COLO829 (cell line): ENCODE results near the gene PKHD1.
"Not testable (repeated sequence)": the region's sequence is repeated elsewhere in the genome, so short reads cannot be mapped to it uniquely, and the experiment has no call there.

Source experiments
- DNase-seq: peaks from one replicate; pipeline ENCODE4 v3.0.0; 2012; ENCODE audit warnings: low spot score

PKHD1 gene

DNA sequence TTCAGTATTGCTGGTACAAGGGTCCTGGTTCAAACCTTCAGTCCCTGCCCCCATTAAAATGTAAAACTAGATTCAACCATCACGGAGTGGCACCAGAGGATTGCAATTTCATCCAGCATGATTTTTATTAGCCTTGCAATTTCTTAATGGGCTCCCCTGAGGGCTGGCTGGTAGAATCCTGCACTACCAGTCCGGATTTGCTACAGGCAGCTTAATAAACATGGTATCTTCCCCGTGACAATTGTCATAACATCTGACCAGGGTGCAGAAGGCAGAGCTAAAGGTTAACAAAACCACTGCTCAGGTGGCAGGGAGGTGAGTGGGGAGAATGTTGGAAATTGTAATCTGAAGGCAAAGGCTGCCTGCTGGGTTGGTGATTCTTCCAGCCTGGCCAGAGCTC is 94.5 kb downstream of the PKHD1 start:
- DNase-seq = no peak

DNA sequence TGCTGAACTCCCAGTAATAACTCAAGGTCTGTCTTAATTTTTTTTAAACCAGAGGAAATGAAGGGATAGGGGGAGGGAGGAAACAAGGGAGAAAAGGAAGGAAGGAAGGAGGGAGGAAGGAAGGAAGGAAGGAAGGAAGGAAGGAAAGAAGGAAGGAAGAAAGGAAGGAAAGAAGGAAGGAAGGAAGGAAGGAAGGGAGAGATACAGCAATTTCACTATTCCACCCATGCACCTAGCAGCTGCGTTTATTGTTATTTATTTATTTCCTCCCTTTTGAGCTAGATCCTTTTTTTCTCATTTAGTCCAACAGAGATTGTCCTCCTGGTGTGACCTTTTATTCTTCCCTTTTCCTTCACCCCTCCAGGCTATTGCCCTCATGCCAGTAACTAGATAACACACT is 97.6 kb downstream of the PKHD1 start:
- DNase-seq = no peak

DNA sequence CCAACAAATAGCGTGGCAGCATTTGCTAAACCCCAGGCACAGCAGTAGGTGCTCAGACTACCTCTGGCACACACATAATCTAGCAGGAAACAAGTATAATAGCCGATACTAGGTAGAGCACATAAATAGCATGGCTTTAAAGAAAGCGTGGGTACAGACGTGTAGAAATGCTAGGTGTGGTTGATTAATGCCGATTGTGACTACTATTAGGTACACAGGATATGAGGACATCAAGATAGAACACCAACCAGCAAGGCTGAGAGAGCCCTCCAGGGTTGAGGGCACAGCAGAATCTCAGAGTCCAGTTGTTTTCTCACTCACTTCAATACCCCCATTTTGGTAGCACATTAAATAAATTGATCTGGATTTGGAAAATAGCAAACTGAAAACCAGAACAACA is 100.5 kb downstream of the PKHD1 start:
- DNase-seq = no peak

DNA sequence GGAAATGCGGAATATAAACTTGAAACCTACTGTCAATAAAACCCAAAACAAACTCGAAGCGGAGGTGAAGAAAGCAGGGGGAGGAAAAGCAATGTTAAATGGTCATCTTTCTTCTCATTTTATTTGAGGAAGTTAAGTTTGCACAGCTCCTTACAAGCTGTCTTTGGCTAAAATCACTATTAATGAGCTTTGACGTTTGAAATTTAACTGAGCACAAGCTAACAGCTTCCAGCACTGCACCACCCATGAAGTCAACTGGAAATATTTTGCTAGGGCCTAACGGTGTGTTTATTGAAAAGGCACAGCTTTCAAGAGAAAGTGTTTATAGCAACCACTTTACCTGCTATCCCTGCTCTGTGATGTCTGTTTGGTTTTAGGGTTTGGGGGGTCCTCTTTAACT is 103.8 kb downstream of the PKHD1 start:
- DNase-seq = no peak

DNA sequence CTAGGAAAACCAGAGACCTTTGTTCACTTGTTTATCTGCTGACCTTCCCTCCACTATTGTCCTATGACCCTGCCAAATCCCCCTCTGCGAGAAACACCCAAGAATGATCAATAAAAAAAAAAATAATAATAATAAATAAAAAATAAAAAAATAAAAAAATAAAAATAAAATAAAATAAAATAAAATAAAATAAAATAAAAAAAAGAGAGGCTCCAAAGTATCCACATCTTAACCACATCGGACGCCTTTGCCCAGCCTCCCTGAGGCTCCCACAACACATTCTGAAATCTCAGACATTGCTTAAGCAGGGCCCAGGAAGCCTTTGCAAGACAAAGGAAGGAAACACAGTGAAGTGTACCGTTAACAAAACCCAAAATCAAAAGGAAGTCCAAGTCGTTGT is 104.7 kb downstream of the PKHD1 start:
- DNase-seq = not testable (repeated sequence)

DNA sequence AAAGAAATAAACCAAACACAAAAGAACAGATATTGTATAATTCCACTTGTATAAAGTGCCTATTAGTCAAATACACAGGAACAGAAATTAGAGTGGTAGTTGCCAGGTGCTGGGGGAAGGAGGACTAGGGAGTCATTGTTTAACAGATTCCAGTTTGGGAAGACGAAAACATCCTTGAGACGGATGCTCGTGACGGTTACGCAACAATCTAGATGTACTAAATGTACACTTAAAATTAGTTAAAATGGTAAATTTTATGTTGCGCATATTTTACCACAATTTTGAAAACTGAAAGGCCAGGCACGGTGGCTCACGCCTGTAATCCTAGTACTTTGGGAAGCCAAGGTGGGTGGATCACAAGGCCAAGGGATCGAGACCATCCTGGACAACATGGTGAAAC is 111.0 kb downstream of the PKHD1 start:
- DNase-seq = no peak

DNA sequence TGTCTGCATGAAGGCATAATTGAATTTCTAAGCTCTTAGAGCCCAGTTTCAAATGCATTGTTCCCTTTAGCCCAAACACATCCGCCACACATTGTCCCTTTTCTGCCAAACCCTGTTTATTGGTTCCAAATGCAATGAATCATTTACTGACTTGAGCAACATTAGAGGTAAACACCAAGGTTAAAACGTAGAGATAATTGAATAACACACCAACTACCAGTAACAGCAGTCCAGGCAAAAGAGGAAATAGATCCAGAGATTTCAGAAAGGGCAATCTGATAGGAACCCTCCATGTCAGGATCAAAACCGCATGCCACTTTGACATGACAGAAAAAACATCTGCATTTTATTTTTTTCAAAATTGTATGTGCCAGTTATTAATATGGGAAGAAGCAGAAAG is 114.8 kb downstream of the PKHD1 start:
- DNase-seq = no peak

DNA sequence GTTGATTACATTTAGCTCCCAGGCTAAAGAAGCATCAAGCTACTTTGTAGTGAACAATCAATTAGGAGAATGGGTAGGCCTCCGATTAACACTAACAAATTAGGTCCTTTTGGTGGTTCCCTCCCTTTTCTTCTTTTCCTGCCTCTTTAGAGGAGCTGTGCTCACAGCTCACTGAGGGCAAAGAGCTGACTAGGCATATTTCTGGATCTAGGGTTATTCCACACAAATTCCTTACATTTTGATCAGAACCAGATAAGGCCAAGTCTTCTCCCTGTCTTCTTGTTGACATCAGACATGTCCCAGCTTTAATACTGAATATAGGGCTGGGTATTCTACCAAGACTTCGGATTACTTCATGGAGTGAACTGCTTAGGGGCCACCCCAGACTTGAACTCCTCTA is 119.1 kb downstream of the PKHD1 start:
- DNase-seq = no peak

DNA sequence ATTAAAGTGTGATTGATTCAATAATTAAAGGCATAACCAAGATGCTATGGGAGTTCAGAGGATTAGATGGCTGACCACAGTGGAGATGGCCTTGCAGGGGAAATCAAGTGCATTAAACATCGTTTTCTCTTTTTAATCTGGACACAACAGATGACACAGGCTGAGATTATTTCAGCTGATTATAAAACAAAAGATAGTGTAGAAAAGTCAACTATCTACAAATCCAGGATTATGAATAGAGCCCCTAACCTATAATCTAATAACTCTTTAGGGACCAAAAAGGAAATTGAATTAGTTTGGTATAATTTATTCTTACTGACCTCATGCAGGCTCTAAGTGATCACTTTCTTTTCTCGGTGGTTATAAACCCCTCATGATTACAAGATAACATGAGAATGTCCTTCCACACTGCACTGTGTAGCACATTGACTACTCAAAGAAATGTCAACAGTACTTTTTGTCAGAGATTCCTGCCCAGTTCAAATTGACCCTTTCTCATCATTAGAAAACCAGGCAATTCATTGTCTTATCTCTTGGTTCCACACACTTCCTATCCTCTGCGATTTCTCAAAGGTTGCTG is 122.1 kb downstream of the PKHD1 start:
- no peak for DNase-seq

DNA sequence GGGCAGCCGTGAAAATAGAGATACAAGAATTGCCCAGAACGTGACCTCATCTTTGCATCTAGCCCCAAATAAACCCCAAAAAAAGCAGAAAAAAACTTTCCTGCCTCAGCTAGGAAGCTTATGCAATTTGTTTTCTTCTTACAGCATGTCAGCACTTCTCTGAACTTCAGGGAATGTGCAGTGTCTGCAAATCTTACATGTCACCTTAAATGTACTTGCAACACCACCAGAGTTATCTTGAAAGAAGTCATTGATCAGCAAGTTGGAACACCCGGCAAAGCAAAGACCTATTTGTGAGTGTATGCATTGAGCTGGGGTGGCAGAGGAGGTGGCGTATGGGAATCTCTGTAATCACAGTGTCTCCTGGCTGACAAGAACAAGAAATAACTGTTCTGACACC is 123.4 kb downstream of the PKHD1 start:
- DNase-seq = no peak

DNA sequence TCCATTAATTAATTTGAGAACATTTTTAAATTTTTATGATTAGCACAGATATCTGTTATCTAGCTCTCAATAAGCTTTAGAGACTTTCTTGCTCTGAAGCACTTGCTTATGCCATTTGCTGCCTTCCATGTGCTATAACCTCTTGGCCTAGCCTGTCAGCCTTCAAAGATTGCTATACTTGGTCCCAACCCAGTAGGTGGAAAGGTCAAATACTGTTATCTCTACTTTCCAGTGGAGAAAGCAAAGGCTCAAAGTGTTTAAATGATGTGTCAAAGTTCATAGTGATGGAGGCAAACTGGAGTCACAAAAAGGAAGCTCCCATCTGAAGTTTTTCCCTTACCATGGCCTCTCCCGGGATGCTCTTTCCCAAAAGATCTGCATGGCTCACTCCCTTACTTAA is 125.1 kb downstream of the PKHD1 start:
- no peak for DNase-seq

DNA sequence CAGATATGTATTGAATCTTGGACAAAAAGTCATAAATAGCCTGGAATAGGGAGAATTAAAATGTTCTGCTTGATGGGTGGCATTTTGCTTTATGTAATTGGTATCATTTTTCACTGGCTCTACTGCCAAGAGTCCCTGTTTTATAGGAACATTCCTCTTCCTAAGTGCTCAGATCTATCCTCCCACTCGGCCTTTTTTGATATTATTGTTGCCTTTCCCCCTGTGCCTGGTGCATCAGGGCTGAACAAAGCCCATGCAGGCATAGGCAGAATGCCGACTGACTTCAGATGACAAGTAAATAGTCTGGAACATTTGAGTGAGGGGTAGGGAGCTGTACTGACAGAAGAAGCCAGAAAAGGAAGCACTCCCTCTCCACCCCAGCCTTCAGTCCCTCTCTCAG is 127.0 kb downstream of the PKHD1 start:
- DNase-seq = no peak

DNA sequence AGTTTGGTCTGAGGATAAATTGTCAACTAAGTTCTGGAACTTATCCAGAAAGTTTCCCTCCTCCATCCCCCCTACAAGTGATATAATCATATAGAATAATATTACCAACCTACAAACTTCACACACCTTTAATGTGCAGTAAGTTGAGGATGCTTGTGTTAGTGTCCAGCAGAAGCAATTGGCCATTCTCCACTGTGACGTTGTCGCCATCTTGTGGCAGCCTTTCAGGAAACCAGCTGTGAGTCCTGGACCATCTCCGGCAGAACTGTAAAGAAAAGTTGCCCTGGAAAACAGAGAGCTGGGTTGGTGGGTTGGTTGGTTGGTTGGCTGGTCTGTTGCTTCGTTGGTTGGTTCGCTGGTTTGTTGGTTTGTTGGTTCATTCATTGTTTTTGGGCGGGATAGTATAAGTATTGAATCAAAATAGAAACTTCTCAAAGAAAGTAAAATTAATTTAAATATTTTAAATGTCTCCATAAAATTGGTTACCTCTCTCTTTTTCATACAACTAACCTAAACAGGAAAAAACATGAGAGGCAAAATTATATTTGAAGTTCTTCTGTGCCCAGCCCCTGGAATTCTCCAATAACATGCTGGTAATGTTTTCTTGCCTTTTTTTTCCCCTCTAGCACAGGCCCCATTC is 127.5 kb downstream of the PKHD1 start:
- DNase-seq = peak; percentile 74

DNA sequence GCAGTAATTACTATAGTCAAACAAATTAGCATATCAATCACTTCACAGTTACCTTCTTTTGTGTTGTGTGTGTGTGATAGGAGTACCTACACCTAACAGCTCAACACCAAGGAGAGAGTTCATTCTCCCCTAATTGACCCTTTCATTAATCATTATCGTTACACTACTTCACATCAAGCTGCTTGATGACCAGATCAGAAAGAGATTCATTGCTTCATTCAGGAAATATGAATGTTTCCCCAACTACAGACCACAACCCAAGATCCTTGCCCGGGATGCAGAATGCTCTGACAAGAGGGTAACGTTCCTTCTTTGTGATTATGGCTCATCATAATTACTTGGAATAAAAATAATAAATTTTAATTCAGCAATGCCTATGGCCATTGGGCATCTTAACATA is 132.7 kb downstream of the PKHD1 start:
- DNase-seq = no peak

DNA sequence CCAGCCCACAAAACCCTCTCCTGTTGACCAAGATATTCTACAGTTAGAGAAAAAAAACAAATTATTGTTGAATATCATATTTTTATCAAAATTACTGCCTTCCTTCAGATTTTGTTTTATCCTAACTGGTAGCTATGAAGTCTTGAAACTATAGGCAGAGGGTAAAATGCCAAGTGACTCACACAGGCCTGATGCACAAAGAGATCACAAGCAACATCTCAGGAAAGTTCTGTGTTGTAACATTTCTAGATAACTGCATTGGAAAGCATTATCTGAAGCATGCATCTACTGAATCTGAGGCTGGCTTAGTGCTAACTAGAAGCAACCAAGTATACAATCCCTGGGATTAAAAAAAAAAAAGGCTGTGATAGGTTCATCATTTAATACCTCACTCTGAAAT is 134.2 kb downstream of the PKHD1 start:
- DNase-seq = no peak

DNA sequence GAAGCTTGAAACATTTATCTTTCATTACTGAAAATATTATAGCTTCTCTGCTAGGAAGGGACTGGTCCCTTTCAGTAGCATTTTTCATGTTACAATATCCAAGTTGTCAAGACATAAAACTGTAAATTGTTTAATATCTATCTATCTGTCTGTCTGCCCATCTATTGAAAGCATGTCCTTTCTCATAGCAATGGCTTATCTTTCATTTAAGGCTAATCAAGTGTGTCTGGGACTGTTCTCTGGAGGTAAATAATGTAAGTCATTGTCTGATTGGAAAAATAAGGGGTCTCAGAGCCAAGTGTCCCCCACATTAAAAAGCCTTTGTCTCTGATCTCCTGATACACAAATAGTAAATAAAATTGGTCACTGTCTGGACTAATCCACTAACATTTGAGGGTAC is 135.5 kb downstream of the PKHD1 start:
- no peak for DNase-seq

DNA sequence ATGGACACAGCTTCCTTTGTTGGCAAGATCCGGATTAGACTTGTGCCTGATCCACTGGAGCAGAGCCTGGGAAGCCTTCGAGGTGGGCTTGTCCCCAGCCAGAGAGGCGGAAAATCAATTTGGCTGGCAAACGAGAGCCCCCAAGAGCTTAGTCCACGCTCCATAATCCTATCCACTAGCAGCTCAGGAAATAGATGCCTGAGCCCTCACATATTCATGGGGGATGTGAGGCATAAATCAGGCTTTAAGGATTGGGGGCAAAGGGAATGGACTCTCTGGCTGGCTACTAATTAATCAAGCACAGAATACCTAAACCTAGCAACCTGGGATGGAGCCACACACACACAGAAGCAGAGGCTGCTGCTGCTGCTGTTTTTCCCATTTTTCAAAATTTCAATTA is 137.9 kb downstream of the PKHD1 start:
- DNase-seq = no peak

DNA sequence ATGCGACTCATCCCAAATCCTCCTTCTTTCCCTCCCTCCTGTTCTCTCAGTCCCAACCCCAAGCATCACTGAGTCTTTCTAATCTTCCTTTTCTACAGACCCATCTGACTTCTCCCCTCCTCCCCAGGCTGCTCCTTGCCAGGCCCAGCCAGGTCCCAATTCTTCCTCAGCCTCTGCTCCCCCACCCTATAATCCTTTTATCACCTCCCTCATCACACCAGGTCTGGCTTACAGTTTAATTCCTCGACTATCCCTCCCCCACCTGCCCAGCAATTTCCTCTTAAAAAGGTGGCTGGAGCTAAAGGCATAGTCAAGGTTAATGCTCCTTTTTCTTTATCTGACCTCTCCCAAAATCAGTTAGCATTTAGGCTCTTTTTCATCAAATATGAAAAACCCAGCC is 147.7 kb downstream of the PKHD1 start:
- DNase-seq = not testable (repeated sequence)

DNA sequence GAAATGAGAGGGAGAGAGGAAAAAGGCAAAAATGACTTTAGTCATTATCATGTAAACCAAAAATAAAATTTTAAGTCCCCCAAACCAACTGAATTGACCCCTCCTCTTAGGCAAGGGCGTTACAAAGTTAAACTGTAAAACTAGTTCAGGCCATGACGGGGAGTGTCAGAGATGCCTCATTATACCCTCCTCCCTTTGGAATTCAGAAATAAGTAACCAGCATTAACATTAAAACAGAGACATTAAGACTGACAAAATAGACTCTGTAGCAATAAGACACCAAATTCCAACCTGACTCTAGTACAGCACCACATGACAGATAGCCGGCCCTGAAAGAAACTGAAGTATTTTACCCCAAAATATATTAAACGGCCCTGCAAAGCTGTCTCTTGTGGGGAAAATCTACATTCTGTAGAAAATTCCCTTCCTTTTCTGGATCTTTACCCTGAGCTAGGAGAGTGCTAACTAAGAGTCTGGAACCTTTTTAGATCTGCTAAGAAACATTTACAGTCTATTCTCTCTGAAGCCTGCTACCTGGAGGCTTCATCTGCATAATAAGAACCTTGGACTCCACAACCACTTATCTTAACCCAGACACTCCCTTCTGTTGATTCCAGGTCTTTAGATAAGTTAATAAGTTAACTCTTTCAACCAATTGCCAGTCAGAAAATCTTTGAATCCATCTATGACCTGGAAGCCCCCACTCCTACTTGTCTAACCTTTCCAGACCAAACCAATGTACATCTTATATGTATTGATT is 150.7 kb downstream of the PKHD1 start:
- DNase-seq = no peak

DNA sequence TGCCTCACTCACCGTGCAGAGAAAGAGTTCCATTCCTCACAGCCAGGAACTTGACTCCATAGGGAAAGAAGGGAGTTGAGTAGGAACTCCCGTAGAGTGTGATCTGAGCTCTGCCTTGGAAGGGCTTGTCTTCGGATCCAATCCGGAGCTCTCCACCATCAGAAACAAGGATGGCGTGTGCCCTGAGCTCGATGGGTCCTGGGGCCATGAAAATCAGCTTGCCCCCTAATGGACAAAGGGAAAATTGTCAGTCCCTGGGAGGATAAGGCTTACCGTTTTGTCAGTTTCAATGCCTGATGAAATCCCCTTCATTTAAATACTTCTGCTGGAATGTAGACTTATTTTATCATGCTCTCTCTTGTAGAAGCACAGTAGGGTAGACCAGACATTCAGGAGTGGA is 153.3 kb downstream of the PKHD1 start:
- peak; percentile 42 for DNase-seq

DNA sequence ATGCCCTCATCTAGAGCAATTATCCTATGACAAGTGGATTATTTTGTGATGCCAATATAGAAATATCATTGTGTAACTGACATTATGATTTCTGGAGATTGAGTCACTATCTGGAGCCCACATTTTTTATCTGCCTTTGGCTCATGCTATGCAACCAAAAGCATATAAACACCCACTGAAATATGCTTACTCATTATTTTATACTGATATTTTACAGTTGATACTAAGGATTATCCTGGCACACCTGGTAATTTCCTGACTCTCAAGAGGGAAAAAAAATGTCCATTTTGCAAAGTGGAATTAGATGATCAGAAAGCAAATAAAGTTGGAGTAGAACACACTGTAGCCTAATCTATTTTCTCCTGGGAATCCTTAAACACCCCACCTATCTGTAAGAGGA is 154.5 kb downstream of the PKHD1 start:
- no peak for DNase-seq

DNA sequence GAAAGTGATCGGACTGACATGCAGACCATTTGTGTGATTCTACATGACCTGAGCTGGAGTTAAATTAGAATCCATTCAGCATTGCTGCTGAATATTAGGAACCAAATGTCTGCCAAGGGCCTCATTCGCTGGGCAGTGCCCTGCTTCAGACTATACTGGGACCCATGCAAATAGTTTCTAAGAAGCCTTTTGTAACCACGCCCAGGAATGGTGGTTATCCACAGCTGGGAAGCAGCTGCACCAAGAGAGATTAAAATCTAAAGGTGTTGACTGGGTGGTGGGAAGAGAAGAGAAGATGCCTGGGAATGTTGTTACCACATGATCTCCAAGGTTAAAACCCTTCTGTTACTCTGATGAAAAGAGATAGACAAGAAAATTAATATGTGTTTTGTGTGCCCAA is 156.8 kb downstream of the PKHD1 start:
- DNase-seq = no peak

DNA sequence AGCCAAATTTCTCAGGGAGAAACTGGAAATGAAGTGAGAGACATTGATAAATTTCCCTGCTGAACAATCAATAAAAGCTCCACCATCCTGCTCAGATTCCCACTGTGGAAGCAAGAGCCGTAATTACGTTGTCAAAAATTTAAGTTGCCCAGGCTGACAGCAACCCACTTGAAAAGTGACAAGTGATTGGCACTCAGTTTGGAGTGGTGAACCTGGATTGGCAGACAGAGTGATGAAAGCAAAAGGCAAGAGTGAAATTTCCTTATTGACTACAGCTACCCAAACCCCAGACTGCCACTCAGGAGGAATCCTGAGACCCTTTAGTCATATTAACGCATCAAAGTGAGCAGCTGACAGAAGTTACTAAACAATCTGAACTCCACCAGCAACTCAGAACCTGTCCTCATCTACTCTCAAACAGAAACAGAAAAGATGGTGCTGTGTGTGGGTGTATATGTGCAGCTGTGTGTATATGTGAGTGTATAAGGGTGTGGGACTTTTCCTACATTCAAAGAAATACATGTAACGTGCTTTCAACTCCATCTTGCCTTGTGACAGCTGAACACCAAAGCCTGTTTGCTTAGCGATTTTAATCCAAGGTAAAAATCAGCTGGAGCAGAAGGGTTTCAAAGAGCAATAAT is 157.4 kb downstream of the PKHD1 start:
- DNase-seq = no peak
